Body of pancreas (tissue), 4 donors: ENCODE results near the gene USP35.

Experiments used
- CTCF ChIP-seq, 7 experiments: fragments of 450-650 bp in 4 of 7; fragments of 200-600 bp in 3 of 7; sonication (generic) in 3 of 7; IDR thresholded peaks; one replicate each; pipeline ENCODE4 v1.5.1; 2016 to 2019; ENCODE audit warnings: antibody characterized with exemption in 7 of 7
- POLR2A ChIP-seq, 3 donors: fragments of 450-650 bp; IDR thresholded peaks; one replicate each; pipeline ENCODE4 v1.6.1; 2016; ENCODE audit warnings: antibody characterized with exemption in 3 of 3, mild to moderate bottlenecking in 2 of 3

GRCh38 chr11:78230161-78230877 lies 41.6 kb downstream of the USP35 start:
- TF ChIP-seq CTCF (IDR thresholded peaks at IDR 0.05) = no peak
- TF ChIP-seq POLR2A (IDR thresholded peaks at IDR 0.05) = no peak
